HEK293 (cell line): ENCODE results near the gene SNX15.

Source experiments
- CTCF ChIA-PET: fragments of 350-600 bp; formaldehyde crosslinking; extraction: SDS; loops from one replicate; lab custom pipeline; 2021; ENCODE audit warnings: antibody characterized with exemption; lab: Yijun Ruan, JAX
- POLR2A ChIA-PET: fragments of 300-600 bp; formaldehyde crosslinking; extraction: SDS; loops from one replicate; lab custom pipeline; 2020; ENCODE audit warnings: antibody characterized with exemption, inconsistent platforms; lab: Yijun Ruan, JAX
- H3K27ac ChIP-seq: fragments of 200-500 bp; sonication (Bioruptor generic); 2 replicates; pipeline ENCODE4 v1.5.1; 2014; ENCODE audit warnings: low read depth, low read length, control low read depth, inconsistent platforms; ENCODE audit errors: extremely low read depth
- H3K36me3 ChIP-seq, 2 experiments: fragments of 200-500 bp in 1 of 2; sonication (Bioruptor generic) in 1 of 2; 1 replicate in 1 of 2; 2 replicates in 1 of 2; pipeline ENCODE4 v1.5.1; 2014 to 2017; ENCODE audit warnings: inconsistent platforms in 2 of 2, low read length in 2 of 2; ENCODE audit not compliant: control insufficient read depth in 2 of 2, insufficient read depth in 1 of 2
- H3K4me1 ChIP-seq: fragments of 200-500 bp; sonication (Bioruptor generic); 2 replicates; pipeline ENCODE4 v1.5.1; 2014; ENCODE audit warnings: mild to moderate bottlenecking, low read length, inconsistent platforms; ENCODE audit not compliant: control insufficient read depth, insufficient read depth
- H3K4me3 ChIP-seq: 2 replicates; pipeline ENCODE4 v1.5.1; 2011; ENCODE audit warnings: low read depth, mild to moderate bottlenecking, control low read depth, low read length, moderate library complexity
- H3K9me3 ChIP-seq: fragments of 200-500 bp; sonication (Bioruptor generic); 2 replicates; pipeline ENCODE4 v1.5.1; 2014; ENCODE audit warnings: low read depth, low read length, inconsistent platforms; ENCODE audit not compliant: control insufficient read depth, insufficient read depth
- KLF10 ChIP-seq: fragments of 450-650 bp; IDR thresholded peaks from 2 replicates; pipeline ENCODE4 v1.5.1; 2018; ENCODE audit warnings: missing biosample characterization, mild to moderate bottlenecking, missing genetic modification characterization
- REPIN1 ChIP-seq: fragments of 450-650 bp; formaldehyde crosslinking; IDR thresholded peaks from 2 replicates; pipeline ENCODE4 v1.5.1; 2017; ENCODE audit warnings: missing biosample characterization, missing genetic modification characterization, low read depth
- ZBTB11 ChIP-seq: fragments of 450-650 bp; formaldehyde crosslinking; conservative IDR thresholded peaks from 2 replicates; pipeline ENCODE4 v1.5.1; 2016; ENCODE audit warnings: low read depth, missing biosample characterization, missing genetic modification characterization
- ZBTB44 ChIP-seq: fragments of 450-650 bp; IDR thresholded peaks from 2 replicates; pipeline ENCODE4 v1.5.1; 2018; ENCODE audit warnings: missing biosample characterization, mild to moderate bottlenecking, missing genetic modification characterization
- ZBTB48 ChIP-seq: fragments of 450-650 bp; formaldehyde crosslinking; IDR thresholded peaks from 2 replicates; pipeline ENCODE4 v1.5.1; 2016; ENCODE audit warnings: missing biosample characterization, missing genetic modification characterization
- ZNF114 ChIP-seq: fragments of 450-650 bp; formaldehyde crosslinking; IDR thresholded peaks from 2 replicates; pipeline ENCODE4 v1.5.0; 2017; ENCODE audit warnings: missing biosample characterization, missing genetic modification characterization
- ZNF280D ChIP-seq: fragments of 450-650 bp; formaldehyde crosslinking; IDR thresholded peaks from 2 replicates; pipeline ENCODE4 v1.5.1; 2016; ENCODE audit warnings: missing biosample characterization, missing genetic modification characterization
- ZNF341 ChIP-seq: fragments of 450-650 bp; formaldehyde crosslinking; IDR thresholded peaks from 2 replicates; pipeline ENCODE4; 2016; ENCODE audit warnings: low read depth, missing biosample characterization, missing genetic modification characterization
- ZNF394 ChIP-seq: fragments of 450-650 bp; formaldehyde crosslinking; IDR thresholded peaks from 2 replicates; pipeline ENCODE4 v1.5.1; 2016; ENCODE audit warnings: missing biosample characterization, missing genetic modification characterization, mild to moderate bottlenecking, moderate library complexity, borderline replicate concordance
- ZNF426 ChIP-seq: fragments of 450-650 bp; formaldehyde crosslinking; IDR thresholded peaks from 2 replicates; pipeline ENCODE4 v1.5.1; 2017; ENCODE audit warnings: missing biosample characterization, missing genetic modification characterization, mild to moderate bottlenecking, inconsistent platforms, moderate library complexity
- ZNF518A ChIP-seq: fragments of 450-650 bp; formaldehyde crosslinking; conservative IDR thresholded peaks from 2 replicates; pipeline ENCODE4 v1.5.1; 2016; ENCODE audit warnings: low read depth, missing biosample characterization, missing genetic modification characterization
- ZNF623 ChIP-seq: fragments of 450-650 bp; formaldehyde crosslinking; IDR thresholded peaks from 2 replicates; pipeline ENCODE4 v1.5.1; 2016; ENCODE audit warnings: missing biosample characterization, missing genetic modification characterization
- ZNF654 ChIP-seq: fragments of 450-650 bp; formaldehyde crosslinking; IDR thresholded peaks from 2 replicates; pipeline ENCODE4 v1.5.1; 2016; ENCODE audit warnings: low read depth, missing biosample characterization, missing genetic modification characterization

SNX15 gene

GRCh38 chr11:65008873-65009272 lies 18.4 kb upstream of the SNX15 start:
- H3K27ac ChIP-seq, result no peak overlapping the region
- POLR2A ChIA-PET, result no interaction called here
- no peaks in the 10 kb centered on the region for H3K4me1 ChIP-seq
- H3K4me3 ChIP-seq, result no peak overlapping the region
- no peaks in the 10 kb centered on the region for H3K9me3 ChIP-seq
- H3K36me3 ChIP-seq, result no peaks in the 10 kb centered on the region
- TF ChIP-seq ZNF654 (0 out of 2 replicates have a peak, but pooled peaks have one; percentile 7), ZBTB44 (tag by site-specific recombination) (no peak), ZNF518A (tag by site-specific recombination) (peak; percentile 67; the same call in 1 of the 2 replicates), ZNF280D (tag by site-specific recombination) (no peak), REPIN1 (tag by site-specific recombination) (no peak), ZNF394 (tag by site-specific recombination) (peak; percentile 56; the same call in 1 of the 2 replicates), ZNF341 (tag by site-specific recombination) (no peak), ZNF426 (tag by site-specific recombination) (peak; percentile 41), ZNF623 (peak; percentile 38), KLF10 (no peak), ZBTB48 (tag by site-specific recombination) (no peak), ZBTB11 (peak; percentile 42; the same call in 1 of the 2 replicates), ZNF114 (tag by site-specific recombination) (no peak)
- CTCF ChIA-PET, result interaction anchor here (0.7 kb wide), 1 partner anchor 93 kb away, joined by 3 read pairs; no protein-coding TSS in a partner anchor
